ENCODE results near the gene DPF3. TPM values are rescaled to one million over a fixed set of nuclear protein-coding genes. Genes with fewer than 3 reads are reported as not detected.
A peak's percentile ranks its signal among the peaks of the same experiment; 100 is the strongest.

The DPF3 gene
- total RNA-seq, 3 donors from 2014 or later = 9.3 to 21.9 (median 10.9) TPM

- Histone ChIP-seq H3K4me3 (no peak overlapping the region), H3K9me3 (no peaks in the 10 kb centered on the region), H3K36me3 (ENCODE audit: low read depth) (no peaks in the 10 kb centered on the region), H3K4me1 (ENCODE audit: low read depth) (no peaks in the 10 kb centered on the region)
- ATAC-seq (no peak), DNase-seq (no peak)
- intact Hi-C loops (cut with DNase I, micrococcal nuclease) = no loop called here
- TF ChIP-seq CTCF (IDR thresholded peaks at IDR 0.05) = no peak
Observed at GRCh38 chr14:72721083-72721482, 172.8 kb downstream of the DPF3 start.

- no peaks in the 10 kb centered on the region for H3K4me1 ChIP-seq (ENCODE audit: low read depth)
- no peak for TF ChIP-seq CTCF (IDR thresholded peaks at IDR 0.05)
- H3K9me3 ChIP-seq = no peaks in the 10 kb centered on the region
- H3K36me3 ChIP-seq (ENCODE audit: low read depth) = no peaks in the 10 kb centered on the region
- ATAC-seq (no peak), DNase-seq (no peak)
- intact Hi-C loops (cut with DNase I, micrococcal nuclease) = no loop called here
- no peak overlapping the region for H3K4me3 ChIP-seq
Observed at GRCh38 chr14:72717220-72717619, 176.7 kb downstream of the DPF3 start.

GRCh38 chr14:72716476-72716875 lies 177.4 kb downstream of the DPF3 start:
- DNase-seq (no peak), ATAC-seq (no peak)
- TF ChIP-seq CTCF (IDR thresholded peaks at IDR 0.05) = no peak
- Histone ChIP-seq H3K4me1 (ENCODE audit: low read depth) (no peaks in the 10 kb centered on the region), H3K36me3 (ENCODE audit: low read depth) (no peaks in the 10 kb centered on the region), H3K4me3 (no peak overlapping the region), H3K9me3 (no peaks in the 10 kb centered on the region)
- intact Hi-C loops (cut with DNase I, micrococcal nuclease) = no loop called here

- TF ChIP-seq CTCF (IDR thresholded peaks at IDR 0.05) = no peak
- H3K4me3 ChIP-seq = no peak overlapping the region
- intact Hi-C loops (cut with DNase I, micrococcal nuclease) = no loop called here
- no peak for DNase-seq
- no peaks in the 10 kb centered on the region for H3K9me3 ChIP-seq
- no peaks in the 10 kb centered on the region for H3K4me1 ChIP-seq (ENCODE audit: low read depth)
- no peaks in the 10 kb centered on the region for H3K36me3 ChIP-seq (ENCODE audit: low read depth)
- ATAC-seq = peak; percentile 5
Observed at GRCh38 chr14:72715850-72716228, 178.1 kb downstream of the DPF3 start.

GRCh38 chr14:72715215-72715849 lies 178.6 kb downstream of the DPF3 start:
- Histone ChIP-seq H3K9me3 (no peaks in the 10 kb centered on the region), H3K4me1 (ENCODE audit: low read depth) (no peaks in the 10 kb centered on the region), H3K4me3 (no peak overlapping the region), H3K36me3 (ENCODE audit: low read depth) (no peaks in the 10 kb centered on the region)
- intact Hi-C loops (cut with DNase I, micrococcal nuclease) = no loop called here
- no peak for TF ChIP-seq CTCF (IDR thresholded peaks at IDR 0.05)
- ATAC-seq = peak; percentile 30
- no peak for DNase-seq

- no peak for ATAC-seq
- no peak for TF ChIP-seq CTCF (IDR thresholded peaks at IDR 0.05)
- H3K36me3 ChIP-seq (ENCODE audit: low read depth) = no peaks in the 10 kb centered on the region
- intact Hi-C loops (cut with DNase I, micrococcal nuclease) = no loop called here
- H3K4me3 ChIP-seq = no peak overlapping the region
- no peaks in the 10 kb centered on the region for H3K4me1 ChIP-seq (ENCODE audit: low read depth)
- no peak for DNase-seq
- no peaks in the 10 kb centered on the region for H3K9me3 ChIP-seq
Observed at GRCh38 chr14:72714871-72715214, 179.1 kb downstream of the DPF3 start.
